ENCODE data around the gene SCN11A.

DNA sequence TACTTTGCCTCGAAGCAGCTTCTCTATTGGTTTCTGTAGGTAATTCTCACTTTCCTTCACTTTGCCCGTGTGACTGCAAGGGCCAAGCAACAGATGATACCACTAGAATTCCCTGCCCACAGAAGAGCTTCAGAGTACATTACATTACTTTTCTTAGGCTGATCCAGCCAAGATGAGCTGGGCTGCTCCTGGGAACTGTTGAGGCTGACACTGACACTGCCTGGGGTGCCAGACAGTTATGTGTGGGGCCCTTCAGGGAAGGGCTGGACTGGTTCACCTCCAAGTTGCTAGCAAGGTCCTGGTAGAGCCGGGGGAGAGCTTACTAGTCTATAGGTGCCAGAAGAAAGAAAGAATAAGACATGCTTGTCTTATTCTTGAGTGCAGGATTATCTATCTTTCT lies 36.7 kb upstream of the SCN11A start:
- no peak for TF ChIP-seq POLR2AphosphoS5 (IDR thresholded peaks at IDR 0.05)
- TF ChIP-seq TAF1 (IDR thresholded peaks at IDR 0.05; ENCODE audit: low read depth), result no peak
- TF ChIP-seq, protein P1, sequence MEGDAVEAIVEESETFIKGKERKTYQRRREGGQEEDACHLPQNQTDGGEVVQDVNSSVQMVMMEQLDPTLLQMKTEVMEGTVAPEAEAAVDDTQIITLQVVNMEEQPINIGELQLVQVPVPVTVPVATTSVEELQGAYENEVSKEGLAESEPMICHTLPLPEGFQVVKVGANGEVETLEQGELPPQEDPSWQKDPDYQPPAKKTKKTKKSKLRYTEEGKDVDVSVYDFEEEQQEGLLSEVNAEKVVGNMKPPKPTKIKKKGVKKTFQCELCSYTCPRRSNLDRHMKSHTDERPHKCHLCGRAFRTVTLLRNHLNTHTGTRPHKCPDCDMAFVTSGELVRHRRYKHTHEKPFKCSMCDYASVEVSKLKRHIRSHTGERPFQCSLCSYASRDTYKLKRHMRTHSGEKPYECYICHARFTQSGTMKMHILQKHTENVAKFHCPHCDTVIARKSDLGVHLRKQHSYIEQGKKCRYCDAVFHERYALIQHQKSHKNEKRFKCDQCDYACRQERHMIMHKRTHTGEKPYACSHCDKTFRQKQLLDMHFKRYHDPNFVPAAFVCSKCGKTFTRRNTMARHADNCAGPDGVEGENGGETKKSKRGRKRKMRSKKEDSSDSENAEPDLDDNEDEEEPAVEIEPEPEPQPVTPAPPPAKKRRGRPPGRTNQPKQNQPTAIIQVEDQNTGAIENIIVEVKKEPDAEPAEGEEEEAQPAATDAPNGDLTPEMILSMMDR (IDR thresholded peaks at IDR 0.05; ENCODE audit: poor library complexity, severe bottlenecking), result no peak
- no peak for TF ChIP-seq RAD21 (conservative IDR thresholded peaks at IDR 0.05)

Measured in neural cell (in vitro differentiated cells).